BLaER1 (cell line): ENCODE measurements around the gene APLN.

Experiments used
- H3K27ac ChIP-seq: shearing (Covaris generic); formaldehyde crosslinking; 2 replicates; pipeline ENCODE4 v1.8.1; 2022
- H3K27me3 ChIP-seq: shearing (Covaris generic); formaldehyde crosslinking; 2 replicates; pipeline ENCODE4 v1.8.1; 2022
- H3K36me3 ChIP-seq: shearing (Covaris generic); formaldehyde crosslinking; 2 replicates; pipeline ENCODE4 v1.8.1; 2022
- H3K4me1 ChIP-seq: shearing (Covaris generic); formaldehyde crosslinking; 2 replicates; pipeline ENCODE4 v1.8.1; 2022
- H3K4me2 ChIP-seq: shearing (Covaris generic); formaldehyde crosslinking; 2 replicates; pipeline ENCODE4 v1.8.1; 2022
- H3K4me3 ChIP-seq: shearing (Covaris generic); formaldehyde crosslinking; 2 replicates; pipeline ENCODE4 v1.8.1; 2022
- H3K9ac ChIP-seq: shearing (Covaris generic); formaldehyde crosslinking; 2 replicates; pipeline ENCODE4 v1.8.1; 2022
- H3K9me3 ChIP-seq: shearing (Covaris generic); formaldehyde crosslinking; 2 replicates; pipeline ENCODE4 v1.8.1; 2022
- H4K20me1 ChIP-seq: shearing (Covaris generic); formaldehyde crosslinking; 2 replicates; pipeline ENCODE4 v1.8.1; 2022
- Cebpa-rat ChIP-seq: shearing (Covaris generic); IDR thresholded peaks from 2 replicates; pipeline ENCODE4 v1.8.1; 2022

Gene APLN

GRCh38 chrX:129646566-129647417, 8.0 kb downstream of the APLN start:
- Histone ChIP-seq H3K36me3 (no peaks in the 10 kb centered on the region), H3K9ac (no peak overlapping the region), H3K27me3 (peaks cover 98% of the 10 kb centered on the region), H3K9me3 (0 out of 2 replicates have a peak, but pooled peaks cover 3% of the 10 kb centered on the region), H3K4me3 (no peak overlapping the region), H3K4me1 (no peaks in the 10 kb centered on the region), H4K20me1 (peaks cover 27% of the 10 kb centered on the region; the same call in 1 of the 2 replicates), H3K4me2 (no peak overlapping the region), H3K27ac (no peak overlapping the region)
- TF ChIP-seq Cebpa-rat, result no peak

DNA sequence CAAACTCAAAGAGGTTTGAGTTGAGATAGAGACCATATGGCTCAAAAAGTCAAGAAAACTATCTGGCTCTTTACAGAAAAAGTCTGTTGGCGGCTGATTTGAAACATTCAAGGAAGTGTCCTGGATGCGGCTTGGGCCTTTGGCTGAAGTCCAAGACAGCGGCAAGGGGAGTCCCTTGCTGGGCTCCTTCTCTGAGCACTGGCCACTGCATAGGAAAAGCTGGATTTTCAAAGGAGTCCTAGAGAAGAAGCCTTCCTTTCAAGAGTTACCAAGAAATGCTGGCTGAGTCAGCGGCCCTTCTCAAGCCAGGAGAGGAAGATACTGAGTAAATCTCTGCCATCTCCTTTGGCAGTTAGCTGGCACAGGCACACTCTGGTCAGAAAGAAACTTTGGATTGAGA, 12.1 kb downstream of the APLN start:
- H3K4me1 ChIP-seq, result no peaks in the 10 kb centered on the region
- no peak overlapping the region for H3K4me2 ChIP-seq
- TF ChIP-seq Cebpa-rat, result no peak
- no peak overlapping the region for H3K9ac ChIP-seq
- no peaks in the 10 kb centered on the region for H3K36me3 ChIP-seq
- H3K27ac ChIP-seq, result no peak overlapping the region
- peaks cover 12% of the 10 kb centered on the region; the same call in 1 of the 2 replicates for H4K20me1 ChIP-seq
- H3K27me3 ChIP-seq, result peaks cover 95% of the 10 kb centered on the region
- H3K9me3 ChIP-seq, result 0 out of 2 replicates have a peak, but pooled peaks cover 11% of the 10 kb centered on the region
- H3K4me3 ChIP-seq, result no peak overlapping the region

DNA sequence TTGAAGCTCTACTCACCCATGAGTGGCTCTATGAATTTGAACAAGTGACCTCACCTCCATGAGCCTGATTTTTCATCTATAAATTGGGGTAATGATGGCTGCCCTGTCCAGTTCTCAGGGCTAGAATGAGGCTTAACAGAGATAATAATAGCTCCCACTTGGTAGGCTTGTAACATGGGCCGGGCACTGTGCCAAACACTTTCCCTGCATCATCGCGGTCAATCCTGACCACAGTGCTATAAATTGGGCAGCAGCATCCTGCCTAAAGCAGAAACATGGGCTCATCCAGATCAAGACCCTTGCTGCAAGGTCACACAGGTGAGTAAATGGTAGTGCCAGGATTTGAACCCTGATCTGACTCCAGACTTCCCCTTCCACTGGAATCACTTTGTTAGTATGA, 12.8 kb downstream of the APLN start:
- Histone ChIP-seq H3K4me2 (no peak overlapping the region), H3K27ac (no peak overlapping the region), H3K36me3 (no peaks in the 10 kb centered on the region), H3K4me1 (no peaks in the 10 kb centered on the region), H3K4me3 (no peak overlapping the region), H4K20me1 (peaks cover 11% of the 10 kb centered on the region; the same call in 1 of the 2 replicates), H3K27me3 (peaks cover 88% of the 10 kb centered on the region), H3K9me3 (0 out of 2 replicates have a peak, but pooled peaks cover 11% of the 10 kb centered on the region), H3K9ac (no peak overlapping the region)
- TF ChIP-seq Cebpa-rat, result no peak

DNA sequence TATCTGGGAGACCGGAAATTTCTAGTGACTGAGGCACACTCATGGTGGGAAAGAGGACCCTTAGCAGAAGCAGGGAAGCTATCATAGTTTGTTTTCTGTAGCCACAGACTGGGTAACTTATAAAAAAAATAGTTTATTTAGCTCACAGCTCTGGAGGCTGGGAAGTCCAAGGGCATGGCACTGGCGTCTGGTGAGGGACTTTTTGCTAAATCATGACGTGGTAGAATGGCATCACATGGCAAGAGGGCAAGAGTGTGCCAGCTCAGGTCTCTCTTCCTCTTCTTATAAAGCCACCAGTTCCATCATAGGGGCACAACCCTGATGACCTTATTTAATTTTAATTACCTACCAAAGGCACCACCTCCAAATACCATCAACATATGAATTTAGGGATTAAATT, 13.3 kb downstream of the APLN start:
- Histone ChIP-seq H4K20me1 (peaks cover 6% of the 10 kb centered on the region; the same call in 1 of the 2 replicates), H3K4me2 (no peak overlapping the region), H3K9ac (no peak overlapping the region), H3K36me3 (no peaks in the 10 kb centered on the region), H3K4me3 (no peak overlapping the region), H3K27me3 (peaks cover 88% of the 10 kb centered on the region), H3K4me1 (no peaks in the 10 kb centered on the region), H3K27ac (no peak overlapping the region), H3K9me3 (0 out of 2 replicates have a peak, but pooled peaks cover 11% of the 10 kb centered on the region)
- no peak for TF ChIP-seq Cebpa-rat

- H3K27me3 ChIP-seq, result peaks cover 88% of the 10 kb centered on the region
- H3K4me1 ChIP-seq, result no peaks in the 10 kb centered on the region
- no peak for TF ChIP-seq Cebpa-rat
- H3K4me2 ChIP-seq, result no peak overlapping the region
- H3K4me3 ChIP-seq, result no peak overlapping the region
- no peak overlapping the region for H3K27ac ChIP-seq
- H3K9ac ChIP-seq, result no peak overlapping the region
- H4K20me1 ChIP-seq, result no peaks in the 10 kb centered on the region
- no peaks in the 10 kb centered on the region for H3K36me3 ChIP-seq
- 0 out of 2 replicates have a peak, but pooled peaks cover 11% of the 10 kb centered on the region for H3K9me3 ChIP-seq
These were observed 14.0 kb downstream of the APLN start for GRCh38 chrX:129640737-129641136.

DNA sequence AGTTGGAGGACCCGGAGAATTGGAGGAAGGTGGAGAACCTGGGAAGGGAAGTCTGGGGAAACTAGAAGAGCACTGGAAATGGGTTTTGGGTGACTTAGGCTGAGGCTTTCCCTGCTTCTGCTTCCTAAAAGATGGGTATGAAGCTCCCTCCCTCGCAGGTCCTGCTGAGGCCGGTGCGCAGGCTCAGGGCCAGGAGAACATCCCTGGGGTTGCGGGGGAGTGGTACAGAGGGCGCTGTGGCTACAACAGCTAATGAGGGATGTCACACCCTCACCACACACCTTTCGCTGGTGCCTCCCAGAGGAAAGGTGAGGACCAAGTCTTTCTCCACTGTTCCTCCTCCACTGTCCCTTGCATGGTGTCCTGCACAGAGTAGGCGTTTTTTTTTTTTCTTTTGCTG, 15.8 kb downstream of the APLN start:
- no peak overlapping the region for H3K4me3 ChIP-seq
- 0 out of 2 replicates have a peak, but pooled peaks cover 11% of the 10 kb centered on the region for H3K9me3 ChIP-seq
- H3K27me3 ChIP-seq, result peaks cover 86% of the 10 kb centered on the region
- no peaks in the 10 kb centered on the region for H4K20me1 ChIP-seq
- H3K36me3 ChIP-seq, result no peaks in the 10 kb centered on the region
- H3K4me2 ChIP-seq, result no peak overlapping the region
- TF ChIP-seq Cebpa-rat, result no peak
- no peak overlapping the region for H3K27ac ChIP-seq
- no peaks in the 10 kb centered on the region for H3K4me1 ChIP-seq
- no peak overlapping the region for H3K9ac ChIP-seq

- Histone ChIP-seq H3K27me3 (peaks cover 73% of the 10 kb centered on the region), H4K20me1 (no peaks in the 10 kb centered on the region), H3K4me2 (no peak overlapping the region), H3K36me3 (no peaks in the 10 kb centered on the region), H3K4me1 (no peaks in the 10 kb centered on the region), H3K27ac (no peak overlapping the region), H3K4me3 (no peak overlapping the region), H3K9me3 (0 out of 2 replicates have a peak, but pooled peaks cover 11% of the 10 kb centered on the region), H3K9ac (no peak overlapping the region)
- no peak for TF ChIP-seq Cebpa-rat
These were observed 17.3 kb downstream of the APLN start for GRCh38 chrX:129637217-129638109.

GRCh38 chrX:129636175-129636681, 18.5 kb downstream of the APLN start:
- H3K4me2 ChIP-seq, result no peak overlapping the region
- no peak for TF ChIP-seq Cebpa-rat
- peaks cover 65% of the 10 kb centered on the region for H3K27me3 ChIP-seq
- H4K20me1 ChIP-seq, result no peaks in the 10 kb centered on the region
- H3K9ac ChIP-seq, result no peak overlapping the region
- no peak overlapping the region for H3K4me3 ChIP-seq
- H3K9me3 ChIP-seq, result 0 out of 2 replicates have a peak, but pooled peaks cover 4% of the 10 kb centered on the region
- H3K36me3 ChIP-seq, result no peaks in the 10 kb centered on the region
- H3K27ac ChIP-seq, result no peak overlapping the region
- no peaks in the 10 kb centered on the region for H3K4me1 ChIP-seq

- Histone ChIP-seq H3K9me3 (no peaks in the 10 kb centered on the region), H3K4me2 (no peak overlapping the region), H4K20me1 (no peaks in the 10 kb centered on the region), H3K9ac (no peak overlapping the region), H3K4me3 (no peak overlapping the region), H3K4me1 (no peaks in the 10 kb centered on the region), H3K36me3 (no peaks in the 10 kb centered on the region), H3K27ac (no peak overlapping the region), H3K27me3 (peaks cover 60% of the 10 kb centered on the region)
- TF ChIP-seq Cebpa-rat, result no peak
These were observed 20.2 kb downstream of the APLN start for GRCh38 chrX:129634541-129634940.
